Fibroblast of skin of scalp (primary cell): ENCODE measurements around the gene ACBD7.

Experiments
- DNase-seq: peaks from one replicate; pipeline ENCODE4 v3.0.0-alpha.2; 2013

ACBD7 gene

GRCh38 chr10:15084502-15084922 is 4.1 kb downstream of the ACBD7 start:
- DNase-seq: peak; percentile 88

DNA sequence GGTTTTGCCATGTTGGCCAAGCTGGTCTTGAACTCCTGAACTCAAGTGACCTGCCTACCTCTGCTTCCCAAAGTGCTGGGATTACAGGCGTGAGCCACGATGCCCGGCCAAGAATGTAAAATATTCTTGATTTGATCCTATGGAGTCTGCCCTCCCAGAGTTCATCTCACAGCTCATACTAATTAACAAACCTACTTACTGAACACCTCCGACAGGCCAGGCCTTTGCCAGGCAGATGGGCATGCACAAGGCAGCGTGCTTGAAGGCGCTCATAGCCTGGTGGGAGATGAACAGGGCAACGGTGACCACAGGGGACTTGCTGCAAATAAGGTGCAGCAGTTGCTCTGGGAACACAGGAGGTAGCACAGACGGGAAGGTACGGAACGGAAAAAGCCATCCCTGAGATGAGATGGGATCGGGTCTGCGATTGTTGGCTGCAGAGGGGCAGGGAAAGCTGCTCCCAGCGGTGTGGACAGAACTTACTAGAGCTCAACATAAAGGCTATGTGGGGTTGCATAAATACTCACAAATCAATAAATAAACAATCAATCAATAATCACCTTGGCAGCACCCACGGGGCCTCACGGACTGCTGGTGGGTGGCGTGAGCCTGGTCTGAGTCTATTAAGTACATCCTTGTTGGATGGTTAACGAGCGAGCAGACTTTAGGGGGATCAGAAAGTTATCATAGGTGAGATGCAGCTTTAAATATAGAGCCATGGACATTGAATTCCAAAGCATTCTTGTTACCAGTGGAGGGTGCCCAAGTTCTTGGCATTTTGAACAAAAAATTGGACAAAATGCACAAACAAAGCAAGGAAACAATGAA is 4.7 kb downstream of the ACBD7 start:
- no peak for DNase-seq

GRCh38 chr10:15075421-15075820 is 13.2 kb downstream of the ACBD7 start:
- DNase-seq: no peak

DNA sequence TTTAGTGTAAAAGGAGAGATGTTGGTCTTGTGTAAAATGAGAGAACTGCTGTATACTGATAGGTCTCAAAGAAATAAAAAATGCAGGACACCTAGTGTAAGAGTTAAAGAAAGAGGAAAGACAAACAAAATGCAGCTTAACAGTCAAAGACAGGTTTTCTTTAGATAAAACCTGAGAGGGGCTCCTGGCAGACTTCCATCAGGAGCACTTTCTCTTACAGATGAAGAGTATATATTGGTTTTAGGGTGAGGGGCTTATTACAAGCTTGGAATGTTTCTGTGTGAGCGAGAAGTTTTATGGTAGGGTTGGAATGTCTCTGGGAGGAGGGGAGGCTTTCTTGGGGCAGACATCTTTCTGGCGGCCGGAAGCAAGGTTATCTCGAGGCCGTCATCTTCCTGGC is 16.2 kb downstream of the ACBD7 start:
- DNase-seq: no peak

- no peak for DNase-seq
These were observed 19.3 kb downstream of the ACBD7 start for GRCh38 chr10:15069230-15069629.

DNA sequence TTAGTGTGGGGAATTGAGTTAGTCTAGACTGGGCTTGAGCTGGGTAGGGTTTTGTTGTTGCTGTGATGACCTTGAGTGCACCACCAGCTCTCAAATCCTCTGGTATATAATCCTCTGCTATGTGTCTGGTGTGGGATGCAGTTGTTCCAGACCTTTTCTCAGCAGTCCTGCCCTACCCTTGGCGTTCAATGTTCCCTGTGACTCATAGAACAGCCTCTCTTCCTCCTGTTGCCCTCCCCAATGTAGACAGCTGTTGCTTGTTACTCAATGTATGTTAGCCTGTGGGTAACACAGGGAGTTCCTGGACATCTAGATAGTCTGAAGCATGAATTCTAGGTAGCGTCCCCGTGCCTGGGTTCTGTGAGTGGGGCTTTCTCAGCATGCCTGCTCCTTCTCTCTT is 19.8 kb downstream of the ACBD7 start:
- no peak for DNase-seq

DNA sequence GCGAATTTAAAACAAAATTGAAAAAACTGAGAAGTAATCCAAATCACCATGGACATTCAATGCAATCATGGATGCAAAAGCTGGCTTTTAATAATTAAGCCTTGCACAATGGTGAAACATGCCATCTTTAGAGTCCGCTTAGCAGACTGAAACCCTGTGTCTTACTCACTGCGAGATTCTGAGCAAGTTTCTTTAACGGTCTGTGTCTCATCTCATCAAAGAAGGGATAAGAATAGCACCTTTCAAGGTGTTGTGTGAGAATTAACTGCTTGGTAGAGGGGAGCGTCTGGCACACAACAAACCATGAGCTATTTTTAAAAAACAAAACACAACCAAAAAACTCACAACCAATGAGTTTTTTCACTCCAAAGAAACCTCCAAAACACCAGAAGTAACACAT is 21.4 kb downstream of the ACBD7 start:
- DNase-seq: no peak

GRCh38 chr10:15060638-15061037 is 27.9 kb downstream of the ACBD7 start:
- DNase-seq: no peak

- no peak for DNase-seq
These were observed 28.7 kb downstream of the ACBD7 start for GRCh38 chr10:15059914-15060313.

- no peak for DNase-seq
These were observed 29.9 kb downstream of the ACBD7 start for GRCh38 chr10:15058689-15059088.

DNA sequence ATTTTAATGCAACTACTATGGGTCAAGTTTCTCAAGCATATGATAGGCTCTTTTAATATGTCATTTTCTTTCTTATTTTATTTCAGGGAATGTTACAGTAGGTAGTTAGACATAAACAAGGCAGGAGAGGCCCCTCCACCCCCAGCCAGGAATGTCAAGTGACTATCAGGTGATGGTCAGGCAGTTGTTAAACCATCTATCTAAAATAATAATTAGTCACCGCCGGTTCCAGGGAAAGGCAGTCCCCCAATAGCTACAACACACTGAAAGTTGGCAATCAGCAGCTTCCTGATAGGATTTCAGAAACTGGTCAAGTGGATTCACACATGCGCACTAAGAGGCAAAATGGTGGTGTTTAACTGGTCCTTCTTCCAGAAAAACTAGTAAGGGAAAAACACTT is 35.5 kb downstream of the ACBD7 start:
- no peak for DNase-seq

DNA sequence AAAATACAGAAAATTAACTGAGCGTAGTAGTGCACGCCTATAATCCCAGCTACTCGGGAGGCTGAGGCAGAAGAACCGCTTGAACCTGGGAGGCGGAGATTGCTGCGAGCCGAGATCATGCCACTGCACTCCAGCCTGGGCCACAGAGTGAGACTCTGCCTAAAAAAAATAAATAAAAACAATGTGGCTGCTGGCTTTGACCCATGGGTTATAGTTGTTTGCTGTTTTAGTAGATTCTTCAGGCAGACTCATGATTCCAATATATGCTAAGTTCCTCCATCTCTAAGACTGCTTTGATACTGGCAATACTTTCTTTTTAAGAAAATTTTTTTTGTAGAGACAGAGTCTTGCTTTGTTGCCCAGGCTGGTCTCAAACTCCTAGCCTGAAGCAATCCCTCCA is 36.5 kb downstream of the ACBD7 start:
- no peak for DNase-seq

DNA sequence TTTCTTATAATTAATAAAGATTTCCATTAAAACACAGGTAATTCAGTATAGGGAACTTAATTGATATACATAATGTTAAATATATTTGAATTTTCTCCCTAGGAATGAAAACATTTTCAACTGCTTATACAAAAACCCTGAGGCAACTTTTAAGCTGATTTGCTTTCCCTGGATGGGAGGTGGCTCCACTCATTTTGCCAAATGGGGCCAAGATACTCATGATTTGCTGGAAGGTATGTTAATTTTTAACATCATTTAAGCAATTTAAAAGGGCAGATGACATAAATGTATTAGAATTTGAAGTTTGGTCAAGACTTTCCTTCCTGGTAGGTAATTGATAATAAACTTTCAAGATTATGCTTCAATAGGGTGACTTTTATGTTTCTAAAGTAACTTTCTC is 39.0 kb downstream of the ACBD7 start:
- DNase-seq: no peak

- DNase-seq: peak; percentile 81
These were observed 42.0 kb downstream of the ACBD7 start for GRCh38 chr10:15046626-15047025.

GRCh38 chr10:15045380-15045779 is 43.2 kb downstream of the ACBD7 start:
- DNase-seq: no peak

DNA sequence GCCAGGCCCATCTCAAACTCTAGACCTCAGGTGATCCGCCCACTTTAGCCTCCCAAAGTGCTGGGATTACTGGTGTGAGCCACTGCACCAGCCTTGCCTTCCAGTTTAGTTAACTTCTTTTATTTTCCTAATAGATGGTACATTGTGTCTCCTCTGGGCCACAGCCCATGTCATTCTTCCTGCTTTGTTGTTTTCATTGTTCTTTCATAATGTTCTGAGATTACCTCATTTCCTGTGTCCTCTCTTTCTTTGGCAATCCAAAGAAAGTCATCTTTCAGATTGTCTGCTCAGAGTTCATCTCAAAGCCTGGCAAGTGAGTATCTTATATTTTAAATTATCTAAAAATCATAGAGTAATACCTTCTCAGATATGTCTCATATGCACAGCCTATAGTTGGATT is 44.9 kb downstream of the ACBD7 start, which contains the start of gene OLAH:
Gene OLAH (plus strand): TSS at position 270 of the 400 bp plus-strand sequence. CDS start 3,346 bp downstream, outside the sequence.
- DNase-seq: no peak

DNA sequence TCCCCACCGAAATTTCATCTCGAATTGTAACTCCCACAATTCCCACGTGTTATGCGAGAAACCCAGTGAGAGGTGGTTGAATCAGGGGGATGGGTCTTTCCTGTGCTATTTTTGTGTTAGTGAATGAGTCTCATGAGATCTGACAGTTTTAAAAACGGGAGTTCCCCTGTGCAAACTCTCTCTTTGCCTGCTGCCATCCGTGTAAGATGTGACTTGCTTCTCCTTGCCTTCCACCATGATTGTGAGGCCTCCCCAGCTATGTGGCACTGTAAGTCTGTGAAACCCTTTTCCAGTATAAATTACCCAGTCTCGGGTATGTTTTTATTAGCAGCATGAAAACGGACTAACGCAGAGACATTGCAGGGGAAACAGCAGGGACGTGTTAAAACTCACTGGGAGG is 50.2 kb downstream of the ACBD7 start:
- DNase-seq: no peak

DNA sequence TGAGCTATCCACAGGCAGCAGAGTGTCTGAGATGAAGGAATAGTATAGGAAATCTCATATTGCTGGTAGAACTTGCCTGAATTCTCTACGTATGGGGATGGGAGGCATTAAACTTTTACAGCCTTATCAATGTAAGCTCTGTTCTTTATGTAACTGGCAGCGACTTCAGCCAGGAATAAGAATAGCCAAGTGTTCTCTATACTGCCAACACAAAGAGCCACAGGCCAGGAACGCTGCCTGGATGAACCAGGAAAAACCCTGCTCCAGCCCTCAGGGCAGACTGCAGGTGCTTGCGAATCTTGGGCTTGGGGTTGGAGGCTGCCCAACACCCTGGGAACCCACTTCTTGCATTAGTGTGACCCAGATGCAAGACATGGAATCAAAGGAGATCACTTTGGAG is 50.9 kb downstream of the ACBD7 start:
- DNase-seq: no peak

GRCh38 chr10:15035385-15036301 is 52.9 kb downstream of the ACBD7 start:
- DNase-seq: peak; percentile 65

DNA sequence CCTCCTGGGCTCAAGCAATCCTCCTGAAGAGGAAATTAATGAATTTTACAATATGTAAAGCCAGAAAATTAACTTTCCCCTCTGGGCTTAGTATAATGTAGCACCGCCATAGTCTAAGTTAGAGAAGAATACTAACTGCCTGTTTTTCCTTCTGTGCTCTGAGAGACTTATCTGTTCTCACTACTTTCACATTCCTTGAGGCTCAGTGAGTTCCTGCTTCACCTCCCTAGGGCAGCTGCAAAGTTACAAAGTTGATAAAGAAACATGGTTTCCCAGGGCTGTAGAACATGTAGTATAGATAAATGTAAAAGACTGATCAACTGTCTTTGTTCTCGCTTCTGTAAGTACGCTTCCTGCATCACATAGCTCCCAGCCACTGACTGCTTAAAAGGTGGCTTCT is 60.8 kb downstream of the ACBD7 start:
- DNase-seq: no peak
